SU-DHL-6 (cell line): ENCODE results near the gene ERCC5.

ENCODE experiments used
- H2AFZ ChIP-seq: fragments of 200-600 bp; sonication (generic); 2 replicates; pipeline ENCODE4 v1.6.1; 2014; ENCODE audit warnings: low read depth, mild to moderate bottlenecking, moderate library complexity, mixed read lengths, antibody characterized with exemption, low read length; ENCODE audit not compliant: severe bottlenecking
- H3F3A ChIP-seq: fragments of 200-600 bp; shearing (Covaris generic); 2 replicates; pipeline ENCODE4 v1.6.0; 2016; ENCODE audit warnings: antibody characterized with exemption, mild to moderate bottlenecking; ENCODE audit not compliant: insufficient read depth
- H3K27ac ChIP-seq: fragments of 200-600 bp; sonication (generic); 2 replicates; pipeline ENCODE4 v1.5.1; 2016; ENCODE audit warnings: low read depth, mild to moderate bottlenecking, low read length, moderate library complexity, mixed read lengths
- H3K27me3 ChIP-seq: fragments of 200-600 bp; sonication (generic), shearing (Covaris generic); 2 replicates; pipeline ENCODE4 v1.6.0; 2014; ENCODE audit warnings: mild to moderate bottlenecking, low read length
- H3K36me3 ChIP-seq: fragments of 200-600 bp; sonication (generic); 2 replicates; pipeline ENCODE4 v1.6.1; 2014; ENCODE audit warnings: mild to moderate bottlenecking, low read length, mixed read lengths
- H3K4me2 ChIP-seq: fragments of 300-600, 200-600 bp; shearing (Covaris generic), sonication (generic); 2 replicates; pipeline ENCODE4 v1.6.0; 2014; ENCODE audit warnings: low read length, low read depth, mild to moderate bottlenecking; ENCODE audit not compliant: poor library complexity, severe bottlenecking
- H3K4me3 ChIP-seq: fragments of 200-600 bp; sonication (generic); 2 replicates; pipeline ENCODE4 v1.5.1; 2014; ENCODE audit warnings: antibody characterized with exemption, low read length, mild to moderate bottlenecking, mixed read lengths; ENCODE audit not compliant: insufficient read depth, poor library complexity, severe bottlenecking
- H3K79me2 ChIP-seq: fragments of 200-600 bp; sonication (generic); 2 replicates; pipeline ENCODE4 v1.6.1; 2014; ENCODE audit warnings: mild to moderate bottlenecking, low read length, moderate library complexity; ENCODE audit not compliant: insufficient read depth
- H3K9ac ChIP-seq: fragments of 200-600 bp; sonication (generic); 2 replicates; pipeline ENCODE4 v1.7.0; 2014; ENCODE audit warnings: mild to moderate bottlenecking, low read length
- H3K9me2 ChIP-seq: fragments of 200-600 bp; sonication (generic); replicated peaks from 2 replicates; pipeline ENCODE4 v1.6.1; 2014; ENCODE audit warnings: low read length; ENCODE audit not compliant: insufficient read depth
- H3K9me3 ChIP-seq: fragments of 200-600 bp; sonication (generic); 2 replicates; pipeline ENCODE4 v1.6.1; 2014; ENCODE audit warnings: low read length, mixed read lengths; ENCODE audit not compliant: insufficient read depth
- H4K20me1 ChIP-seq: fragments of 200-600 bp; sonication (generic); 2 replicates; pipeline ENCODE4 v1.6.1; 2014; ENCODE audit warnings: low read depth, mild to moderate bottlenecking, antibody characterized with exemption, low read length, moderate library complexity, mixed read lengths
- EZH2phosphoT487 ChIP-seq: fragments of 200-600 bp; sonication (generic), shearing (Covaris generic); conservative IDR thresholded peaks from 2 replicates; pipeline ENCODE4 v1.6.1; 2018; ENCODE audit warnings: mild to moderate bottlenecking, antibody characterized with exemption, low read length, moderate library complexity, mixed read lengths
- TF ChIP-seq, protein P1 (sequence below): fragments of 200-600 bp; sonication (generic); IDR thresholded peaks from one replicate; pipeline ENCODE4 v1.5.1; 2017; ENCODE audit warnings: antibody characterized with exemption, mild to moderate bottlenecking, low read length, moderate library complexity; ENCODE audit not compliant: insufficient read depth, poor library complexity, severe bottlenecking

Gene ERCC5

DNA sequence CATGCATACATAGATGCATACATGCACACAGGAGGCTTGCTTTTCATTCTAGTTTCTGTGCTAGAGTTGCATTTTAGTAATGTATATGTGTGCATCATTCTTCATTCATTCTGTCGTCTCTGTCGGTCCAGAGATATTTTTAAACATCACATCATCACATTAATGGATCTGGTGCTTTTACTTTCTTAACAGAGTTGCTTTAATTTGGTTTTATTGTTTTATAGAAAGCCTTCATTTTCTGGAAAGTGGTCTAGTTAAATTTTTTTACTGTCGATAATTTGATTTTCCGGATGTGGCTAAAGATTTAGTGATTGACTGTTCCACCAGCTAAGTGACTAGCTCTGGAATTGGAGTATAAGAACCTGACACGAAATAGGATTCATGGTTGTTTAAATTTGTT, 30.0 kb upstream of the ERCC5 start:
- Histone ChIP-seq H3K9me3 (no peaks in the 10 kb centered on the region), H3K36me3 (no peaks in the 10 kb centered on the region), H2AFZ (no peak overlapping the region), H4K20me1 (no peaks in the 10 kb centered on the region), H3K27ac (no peak overlapping the region), H3K9ac (no peak overlapping the region), H3K27me3 (no peaks in the 10 kb centered on the region), H3K4me2 (no peak overlapping the region), H3K4me3 (no peak overlapping the region), H3F3A (no peaks in the 10 kb centered on the region), H3K79me2 (no peaks in the 10 kb centered on the region), H3K9me2 (no peaks in the 10 kb centered on the region)
- TF ChIP-seq, protein P1, sequence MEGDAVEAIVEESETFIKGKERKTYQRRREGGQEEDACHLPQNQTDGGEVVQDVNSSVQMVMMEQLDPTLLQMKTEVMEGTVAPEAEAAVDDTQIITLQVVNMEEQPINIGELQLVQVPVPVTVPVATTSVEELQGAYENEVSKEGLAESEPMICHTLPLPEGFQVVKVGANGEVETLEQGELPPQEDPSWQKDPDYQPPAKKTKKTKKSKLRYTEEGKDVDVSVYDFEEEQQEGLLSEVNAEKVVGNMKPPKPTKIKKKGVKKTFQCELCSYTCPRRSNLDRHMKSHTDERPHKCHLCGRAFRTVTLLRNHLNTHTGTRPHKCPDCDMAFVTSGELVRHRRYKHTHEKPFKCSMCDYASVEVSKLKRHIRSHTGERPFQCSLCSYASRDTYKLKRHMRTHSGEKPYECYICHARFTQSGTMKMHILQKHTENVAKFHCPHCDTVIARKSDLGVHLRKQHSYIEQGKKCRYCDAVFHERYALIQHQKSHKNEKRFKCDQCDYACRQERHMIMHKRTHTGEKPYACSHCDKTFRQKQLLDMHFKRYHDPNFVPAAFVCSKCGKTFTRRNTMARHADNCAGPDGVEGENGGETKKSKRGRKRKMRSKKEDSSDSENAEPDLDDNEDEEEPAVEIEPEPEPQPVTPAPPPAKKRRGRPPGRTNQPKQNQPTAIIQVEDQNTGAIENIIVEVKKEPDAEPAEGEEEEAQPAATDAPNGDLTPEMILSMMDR = no peak
- no peak for TF ChIP-seq EZH2phosphoT487

DNA sequence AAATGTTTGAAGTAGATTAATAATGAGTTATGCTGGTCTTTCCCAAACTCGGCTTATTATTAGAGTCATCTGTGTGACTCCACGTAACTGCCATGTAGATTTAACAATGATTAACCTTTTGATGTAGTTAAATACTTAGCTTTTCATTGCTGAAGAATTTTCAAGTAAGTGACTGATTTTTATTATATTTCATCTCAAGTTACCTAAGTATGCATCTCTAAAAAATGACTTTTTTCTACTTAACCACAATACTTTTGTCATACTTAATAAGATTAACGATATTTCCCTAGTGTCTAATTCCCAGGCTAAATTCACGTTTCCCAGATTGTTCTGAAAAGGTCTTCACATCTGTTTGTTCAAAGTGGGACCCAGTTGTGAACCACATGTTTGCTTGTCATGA, 29.1 kb upstream of the ERCC5 start:
- Histone ChIP-seq H4K20me1 (no peaks in the 10 kb centered on the region), H3F3A (no peaks in the 10 kb centered on the region), H3K9me2 (no peaks in the 10 kb centered on the region), H3K36me3 (no peaks in the 10 kb centered on the region), H3K4me2 (no peak overlapping the region), H3K4me3 (no peak overlapping the region), H2AFZ (no peak overlapping the region), H3K9ac (no peak overlapping the region), H3K27ac (no peak overlapping the region), H3K9me3 (no peaks in the 10 kb centered on the region), H3K27me3 (no peaks in the 10 kb centered on the region), H3K79me2 (no peaks in the 10 kb centered on the region)
- TF ChIP-seq EZH2phosphoT487 = no peak
- TF ChIP-seq, protein P1 = no peak

DNA sequence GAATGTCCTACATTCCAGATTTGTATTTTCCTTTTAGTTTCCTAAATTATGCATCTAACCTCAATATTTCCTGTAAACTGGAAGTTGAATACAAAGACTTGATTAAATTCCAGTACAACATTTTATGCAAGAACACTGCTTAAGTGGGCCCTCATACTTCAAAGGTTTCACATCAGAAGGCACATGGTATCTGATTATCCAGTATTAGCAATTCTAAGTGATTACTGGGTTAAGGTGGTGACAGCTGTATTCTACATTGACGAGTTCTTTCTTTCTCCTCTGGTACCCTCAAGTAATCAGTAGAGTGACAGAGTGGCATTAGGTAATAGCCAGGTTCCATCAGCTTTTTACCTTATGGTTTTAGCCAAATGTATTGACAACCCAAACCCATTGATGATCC, 28.6 kb upstream of the ERCC5 start:
- Histone ChIP-seq H3F3A (no peaks in the 10 kb centered on the region), H3K27ac (no peak overlapping the region), H3K9me2 (no peaks in the 10 kb centered on the region), H3K9ac (no peak overlapping the region), H3K4me2 (no peak overlapping the region), H3K4me3 (no peak overlapping the region), H3K36me3 (no peaks in the 10 kb centered on the region), H3K79me2 (no peaks in the 10 kb centered on the region), H3K27me3 (no peaks in the 10 kb centered on the region), H4K20me1 (no peaks in the 10 kb centered on the region), H3K9me3 (no peaks in the 10 kb centered on the region), H2AFZ (no peak overlapping the region)
- no peak for TF ChIP-seq EZH2phosphoT487
- TF ChIP-seq, protein P1 = no peak

DNA sequence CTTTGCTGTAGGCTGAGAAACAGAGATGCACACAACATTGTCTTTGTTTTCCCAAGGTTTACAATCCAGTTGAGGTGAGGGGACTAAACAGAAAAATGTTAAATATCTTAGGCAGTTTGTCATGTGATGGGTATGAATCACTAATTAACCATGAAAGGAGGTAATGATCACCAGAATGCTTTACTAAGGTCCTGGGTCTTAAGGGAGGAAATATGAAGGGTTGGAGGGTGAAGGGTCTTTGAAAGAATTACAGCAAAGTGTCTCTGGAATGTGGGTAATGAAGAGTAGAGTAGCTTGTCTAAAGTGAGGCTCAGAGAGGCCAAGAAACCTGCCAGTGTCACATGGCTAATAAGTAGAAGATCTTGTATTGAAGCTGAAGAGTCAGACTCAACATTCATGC, 27.9 kb upstream of the ERCC5 start:
- no peaks in the 10 kb centered on the region for H3K9me2 ChIP-seq
- H3K4me2 ChIP-seq = no peak overlapping the region
- H3K36me3 ChIP-seq = no peaks in the 10 kb centered on the region
- no peaks in the 10 kb centered on the region for H3K9me3 ChIP-seq
- no peaks in the 10 kb centered on the region for H3K79me2 ChIP-seq
- TF ChIP-seq EZH2phosphoT487 = no peak
- TF ChIP-seq, protein P1 = no peak
- H3K27me3 ChIP-seq = no peaks in the 10 kb centered on the region
- H3K27ac ChIP-seq = no peak overlapping the region
- no peak overlapping the region for H3K9ac ChIP-seq
- H3K4me3 ChIP-seq = no peak overlapping the region
- H3F3A ChIP-seq = no peaks in the 10 kb centered on the region
- no peaks in the 10 kb centered on the region for H4K20me1 ChIP-seq
- H2AFZ ChIP-seq = no peak overlapping the region
